ENCODE data around the gene APOBEC3A. TPM values are rescaled to one million over a fixed set of nuclear protein-coding genes. Genes with fewer than 3 reads are reported as not detected.

Gene APOBEC3A
- total RNA-seq, 1 donor, result not detected

GRCh38 chr22:38938221-38938620 is 19.2 kb upstream of the APOBEC3A start:
- Histone ChIP-seq H3K9me3 (ENCODE audit: low read depth, low read length) (no peaks in the 10 kb centered on the region), H2AFZ (ENCODE audit: low read length) (no peak overlapping the region), H3K4me1 (ENCODE audit: insufficient read depth, low read length) (no peaks in the 10 kb centered on the region), H4K20me1 (ENCODE audit: insufficient read depth, low read length) (no peaks in the 10 kb centered on the region), H3K79me2 (ENCODE audit: insufficient read depth, low read length) (no peaks in the 10 kb centered on the region), H3K36me3 (ENCODE audit: insufficient read depth, low read length) (no peaks in the 10 kb centered on the region), H3K27me3 (ENCODE audit: insufficient read depth, low read length) (peaks cover 32% of the 10 kb centered on the region), H3K27ac (ENCODE audit: low read depth, low read length) (no peak overlapping the region), H3K4me2 (ENCODE audit: insufficient read depth, low read length) (no peak overlapping the region), H3K4me3 (ENCODE audit: insufficient read depth, low read length) (no peak overlapping the region)
- TF ChIP-seq, protein P1, sequence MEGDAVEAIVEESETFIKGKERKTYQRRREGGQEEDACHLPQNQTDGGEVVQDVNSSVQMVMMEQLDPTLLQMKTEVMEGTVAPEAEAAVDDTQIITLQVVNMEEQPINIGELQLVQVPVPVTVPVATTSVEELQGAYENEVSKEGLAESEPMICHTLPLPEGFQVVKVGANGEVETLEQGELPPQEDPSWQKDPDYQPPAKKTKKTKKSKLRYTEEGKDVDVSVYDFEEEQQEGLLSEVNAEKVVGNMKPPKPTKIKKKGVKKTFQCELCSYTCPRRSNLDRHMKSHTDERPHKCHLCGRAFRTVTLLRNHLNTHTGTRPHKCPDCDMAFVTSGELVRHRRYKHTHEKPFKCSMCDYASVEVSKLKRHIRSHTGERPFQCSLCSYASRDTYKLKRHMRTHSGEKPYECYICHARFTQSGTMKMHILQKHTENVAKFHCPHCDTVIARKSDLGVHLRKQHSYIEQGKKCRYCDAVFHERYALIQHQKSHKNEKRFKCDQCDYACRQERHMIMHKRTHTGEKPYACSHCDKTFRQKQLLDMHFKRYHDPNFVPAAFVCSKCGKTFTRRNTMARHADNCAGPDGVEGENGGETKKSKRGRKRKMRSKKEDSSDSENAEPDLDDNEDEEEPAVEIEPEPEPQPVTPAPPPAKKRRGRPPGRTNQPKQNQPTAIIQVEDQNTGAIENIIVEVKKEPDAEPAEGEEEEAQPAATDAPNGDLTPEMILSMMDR (IDR thresholded peaks at IDR 0.05; ENCODE audit: extremely low read depth, low read depth, low read length), result no peak
- DNase-seq (ENCODE audit: insufficient read length, low spot score, missing footprints), result no peak

DNA sequence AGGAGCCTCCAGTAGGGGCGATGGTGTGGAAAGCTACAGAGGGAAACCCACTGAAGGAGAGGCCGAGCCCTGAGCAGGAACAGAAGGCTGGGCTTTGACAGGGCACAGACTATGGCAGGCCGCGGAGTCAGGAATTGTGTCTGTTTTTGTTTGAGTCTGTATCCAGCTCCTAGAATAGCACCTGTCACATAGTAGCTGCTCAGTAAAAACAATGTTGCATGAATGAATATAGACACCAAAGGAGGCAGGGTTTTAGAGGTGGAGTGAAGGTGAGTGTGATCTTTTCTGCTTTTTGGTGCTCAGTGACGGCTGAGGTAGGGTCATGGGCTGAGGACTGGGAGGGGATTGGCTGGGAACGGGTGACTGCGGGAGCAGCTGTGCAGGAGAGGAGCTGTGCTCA is 18.5 kb upstream of the APOBEC3A start:
- no peak overlapping the region for H3K4me3 ChIP-seq (ENCODE audit: insufficient read depth, low read length)
- H3K36me3 ChIP-seq (ENCODE audit: insufficient read depth, low read length), result no peaks in the 10 kb centered on the region
- no peaks in the 10 kb centered on the region for H4K20me1 ChIP-seq (ENCODE audit: insufficient read depth, low read length)
- H3K27me3 ChIP-seq (ENCODE audit: insufficient read depth, low read length), result peaks cover 37% of the 10 kb centered on the region
- no peak overlapping the region for H2AFZ ChIP-seq (ENCODE audit: low read length)
- TF ChIP-seq, protein P1 (IDR thresholded peaks at IDR 0.05; ENCODE audit: extremely low read depth, low read depth, low read length), result no peak
- DNase-seq (ENCODE audit: insufficient read length, low spot score, missing footprints), result no peak
- H3K4me1 ChIP-seq (ENCODE audit: insufficient read depth, low read length), result no peaks in the 10 kb centered on the region
- no peak overlapping the region for H3K27ac ChIP-seq (ENCODE audit: low read depth, low read length)
- no peak overlapping the region for H3K4me2 ChIP-seq (ENCODE audit: insufficient read depth, low read length)
- H3K9me3 ChIP-seq (ENCODE audit: low read depth, low read length), result no peaks in the 10 kb centered on the region
- H3K79me2 ChIP-seq (ENCODE audit: insufficient read depth, low read length), result no peaks in the 10 kb centered on the region

GRCh38 chr22:38940811-38941384 is 16.5 kb upstream of the APOBEC3A start:
- H3K4me3 ChIP-seq (ENCODE audit: insufficient read depth, low read length), result no peak overlapping the region

DNA sequence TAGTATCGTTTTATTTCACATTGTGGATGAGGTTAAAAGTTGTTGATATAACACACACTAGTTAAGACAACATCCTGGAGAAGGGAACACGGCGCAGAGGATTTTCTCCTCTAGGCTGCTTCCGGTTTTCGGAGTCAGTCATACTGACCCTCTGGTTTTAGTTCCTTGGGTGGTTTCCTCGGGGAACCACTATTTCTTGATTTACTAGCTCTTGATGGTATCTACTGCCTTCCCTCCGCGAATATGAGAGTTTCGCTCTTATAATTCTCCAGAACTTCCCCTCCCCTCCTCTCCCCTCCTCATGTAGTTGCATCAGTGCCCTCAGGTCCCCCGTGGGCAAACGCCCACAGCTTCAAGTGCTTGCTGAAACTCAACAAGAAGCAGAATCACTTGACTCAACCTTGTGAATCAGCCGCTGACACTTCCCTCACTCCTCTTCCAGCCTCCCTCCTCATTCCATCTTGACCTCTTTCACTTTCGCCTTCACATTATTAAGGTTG is 15.9 kb upstream of the APOBEC3A start:
- no peak overlapping the region for H3K4me3 ChIP-seq (ENCODE audit: insufficient read depth, low read length)
- H3K79me2 ChIP-seq (ENCODE audit: insufficient read depth, low read length), result no peaks in the 10 kb centered on the region
- H3K27me3 ChIP-seq (ENCODE audit: insufficient read depth, low read length), result peaks cover 46% of the 10 kb centered on the region
- H3K4me2 ChIP-seq (ENCODE audit: insufficient read depth, low read length), result no peak overlapping the region
- H3K36me3 ChIP-seq (ENCODE audit: insufficient read depth, low read length), result no peaks in the 10 kb centered on the region
- no peaks in the 10 kb centered on the region for H3K4me1 ChIP-seq (ENCODE audit: insufficient read depth, low read length)
- H4K20me1 ChIP-seq (ENCODE audit: insufficient read depth, low read length), result no peaks in the 10 kb centered on the region
- no peaks in the 10 kb centered on the region for H3K9me3 ChIP-seq (ENCODE audit: low read depth, low read length)
- no peak overlapping the region for H3K27ac ChIP-seq (ENCODE audit: low read depth, low read length)
- DNase-seq (ENCODE audit: insufficient read length, low spot score, missing footprints), result no peak
- TF ChIP-seq, protein P1 (IDR thresholded peaks at IDR 0.05; ENCODE audit: extremely low read depth, low read depth, low read length), result no peak
- H2AFZ ChIP-seq (ENCODE audit: low read length), result no peak overlapping the region

More at GRCh38 chr22:38940811-38941384, 16.5 kb upstream of the APOBEC3A start:
- Histone ChIP-seq H4K20me1 (ENCODE audit: insufficient read depth, low read length) (no peaks in the 10 kb centered on the region), H3K4me1 (ENCODE audit: insufficient read depth, low read length) (no peaks in the 10 kb centered on the region), H3K79me2 (ENCODE audit: insufficient read depth, low read length) (no peaks in the 10 kb centered on the region), H3K9me3 (ENCODE audit: low read depth, low read length) (no peaks in the 10 kb centered on the region), H3K27ac (ENCODE audit: low read depth, low read length) (no peak overlapping the region), H2AFZ (ENCODE audit: low read length) (no peak overlapping the region), H3K36me3 (ENCODE audit: insufficient read depth, low read length) (no peaks in the 10 kb centered on the region), H3K4me2 (ENCODE audit: insufficient read depth, low read length) (no peak overlapping the region), H3K27me3 (ENCODE audit: insufficient read depth, low read length) (peaks cover 42% of the 10 kb centered on the region)
- TF ChIP-seq, protein P1 (IDR thresholded peaks at IDR 0.05; ENCODE audit: extremely low read depth, low read depth, low read length), result no peak
- no peak for DNase-seq (ENCODE audit: insufficient read length, low spot score, missing footprints)

Measured in osteoblast (primary cell).